Caki2 (cell line): ENCODE data around the gene SECISBP2L. TPM values are rescaled to one million over a fixed set of nuclear protein-coding genes. Genes with fewer than 3 reads are reported as not detected.
"Not testable (repeated sequence)": the region's sequence is repeated elsewhere in the genome, so short reads cannot be mapped to it uniquely, and the experiment has no call there.

Experiments used
- DNase-seq: peaks from one replicate; pipeline ENCODE4 v3.0.0-alpha.2; 2015; ENCODE audit warnings: low read depth
- in situ Hi-C: cut with HindIII; loops from 2 replicates; pipeline ENCODE4 v1.10.0; 2016; ENCODE audit warnings: low sequenced_read_pairs, low pct_unique_long_range_greater_than_20kb, mixed read lengths
- total RNA-seq: library from RNA; depleted of rRNA; stranded (reverse); fragments of >200 nt; shearing (Covaris generic); gene quantifications from 2 replicates; pipeline ENCODE4 v1.2.3, GENCODE V29; 2014; ENCODE audit warnings: low replicate concordance; rRNA removed

The SECISBP2L gene
- total RNA-seq, result 4.3 and 51.0 TPM in 2 replicates

DNA sequence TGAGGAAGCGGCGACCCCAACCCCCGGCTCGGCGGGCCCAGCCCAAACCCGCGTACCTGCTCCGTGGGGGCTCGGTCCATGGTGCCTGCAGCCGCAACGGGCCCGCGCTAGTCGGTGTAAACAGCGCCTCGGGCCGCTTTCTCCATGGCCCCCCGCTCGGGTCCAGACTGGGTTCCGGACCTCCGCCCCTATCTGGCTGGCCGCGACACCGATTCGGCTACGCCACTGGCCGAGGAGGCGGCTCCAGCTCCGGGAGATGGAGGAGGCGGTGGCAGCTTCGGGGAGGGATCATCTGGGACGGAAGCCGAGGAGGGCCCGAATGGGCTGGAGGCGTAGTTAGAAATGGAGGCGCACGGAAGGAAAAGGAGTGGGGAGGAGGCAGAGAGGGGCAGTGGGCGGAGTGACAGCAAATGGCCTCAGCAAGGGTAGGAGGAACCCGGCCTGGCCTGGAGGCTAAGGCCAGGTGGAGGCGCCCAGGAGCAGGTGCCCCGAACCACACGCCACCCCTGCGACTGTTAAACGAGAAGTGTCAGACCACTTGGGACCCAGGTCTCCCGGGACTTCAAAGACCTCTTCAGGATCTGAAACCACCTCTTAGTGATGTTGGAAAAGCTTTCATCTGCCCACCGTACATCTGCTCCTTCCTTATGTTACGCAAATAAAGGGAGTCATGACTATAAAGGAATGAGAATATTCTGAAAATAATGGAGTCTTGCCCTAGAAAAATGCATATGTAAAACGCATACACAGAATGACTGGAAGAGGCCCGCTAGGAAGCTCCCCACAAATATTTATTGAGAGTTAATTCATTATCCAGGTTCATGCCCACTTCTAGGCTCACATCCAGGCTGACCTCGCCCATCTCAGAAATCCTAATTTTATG is at the start of gene SECISBP2L:
SECISBP2L (minus strand) TSS at position 227 of the 883 bp plus-strand sequence; CDS start at position 80, 147 bp downstream.
- peak; percentile 96 for DNase-seq
- in situ Hi-C loops, result loop anchor here (25.0 kb wide), 1 partner anchor 91 kb away; no protein-coding TSS in a partner anchor

DNA sequence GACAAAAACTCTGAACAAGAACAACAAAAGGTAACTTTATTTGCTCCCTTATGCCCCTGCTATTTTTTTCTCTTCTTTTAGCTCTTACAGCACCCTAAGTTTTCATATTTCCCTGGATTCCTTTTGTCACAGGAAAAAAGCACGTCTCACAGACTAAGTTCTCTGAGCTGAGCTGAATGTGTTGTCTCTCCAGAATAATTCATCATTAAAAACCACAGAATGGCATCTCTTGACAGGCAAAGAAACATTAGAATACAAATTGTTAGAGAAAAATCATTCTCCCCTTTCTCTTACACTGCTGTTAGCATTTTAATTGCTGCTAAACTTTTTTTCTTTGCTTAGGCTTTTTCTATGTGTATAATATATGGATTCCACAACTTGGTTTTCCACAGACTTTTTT is 48.7 kb upstream of the SECISBP2L start:
- in situ Hi-C loops, result no loop called here
- DNase-seq, result no peak

DNA sequence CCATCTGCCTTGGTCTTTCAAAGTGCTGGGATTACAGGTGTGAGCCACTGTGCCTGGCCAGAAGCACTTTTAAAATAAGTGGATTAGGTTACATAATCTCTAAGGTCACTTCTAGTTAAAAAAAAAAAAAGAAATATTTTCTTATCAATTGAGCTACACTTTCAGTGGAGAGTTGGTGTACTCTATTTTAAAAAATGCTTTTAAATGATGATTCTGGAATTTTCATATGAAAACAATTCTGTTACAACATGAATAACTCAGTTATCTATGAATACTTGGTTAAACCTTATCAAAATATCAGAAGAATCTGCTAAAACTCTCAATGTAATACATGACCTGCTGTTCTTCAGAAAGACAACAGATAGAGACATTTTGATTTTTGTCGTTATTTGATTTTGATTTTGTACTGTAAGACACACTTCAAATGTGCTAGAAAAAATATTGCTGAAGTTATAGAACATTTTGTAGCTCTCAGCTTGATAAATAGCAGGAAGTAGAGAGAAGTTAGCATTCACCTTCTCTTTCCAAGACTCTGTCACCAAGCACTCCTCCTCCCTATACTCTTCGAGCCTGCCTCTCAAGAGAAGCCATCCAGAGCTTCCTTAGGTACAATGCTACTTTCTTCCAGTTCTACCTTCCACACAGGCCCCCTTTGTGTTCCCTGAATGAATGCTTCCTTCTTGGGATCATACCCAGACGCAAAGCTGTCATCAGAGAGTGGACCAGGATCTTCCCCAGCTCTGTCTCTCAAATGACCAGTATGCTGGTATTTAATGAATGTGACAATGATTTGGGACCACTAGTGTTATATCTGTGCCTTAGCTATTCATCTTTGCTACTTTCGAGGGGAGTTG is 47.2 kb upstream of the SECISBP2L start:
- DNase-seq, result no peak
- in situ Hi-C loops, result no loop called here

GRCh38 chr15:49088996-49089395 is 42.8 kb upstream of the SECISBP2L start:
- no peak for DNase-seq
- in situ Hi-C loops, result no loop called here

- no peak for DNase-seq
- in situ Hi-C loops, result no loop called here
Measured at GRCh38 chr15:49085696-49086459, 39.6 kb upstream of the SECISBP2L start.

DNA sequence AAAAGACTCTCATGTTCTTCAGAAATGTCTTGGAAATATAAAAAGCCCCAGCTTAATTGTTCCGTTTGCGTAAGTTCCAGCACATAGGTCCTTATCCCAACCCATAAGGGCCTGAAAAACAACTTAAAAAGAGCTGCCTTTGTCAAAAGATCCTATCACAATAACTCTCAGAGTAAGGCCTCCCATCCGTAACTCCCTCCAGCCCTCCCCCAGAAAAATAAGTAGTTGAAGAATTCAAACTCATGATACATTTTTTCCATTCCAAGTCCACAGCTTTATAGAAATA is 38.0 kb upstream of the SECISBP2L start:
- in situ Hi-C loops, result no loop called here
- DNase-seq, result no peak

DNA sequence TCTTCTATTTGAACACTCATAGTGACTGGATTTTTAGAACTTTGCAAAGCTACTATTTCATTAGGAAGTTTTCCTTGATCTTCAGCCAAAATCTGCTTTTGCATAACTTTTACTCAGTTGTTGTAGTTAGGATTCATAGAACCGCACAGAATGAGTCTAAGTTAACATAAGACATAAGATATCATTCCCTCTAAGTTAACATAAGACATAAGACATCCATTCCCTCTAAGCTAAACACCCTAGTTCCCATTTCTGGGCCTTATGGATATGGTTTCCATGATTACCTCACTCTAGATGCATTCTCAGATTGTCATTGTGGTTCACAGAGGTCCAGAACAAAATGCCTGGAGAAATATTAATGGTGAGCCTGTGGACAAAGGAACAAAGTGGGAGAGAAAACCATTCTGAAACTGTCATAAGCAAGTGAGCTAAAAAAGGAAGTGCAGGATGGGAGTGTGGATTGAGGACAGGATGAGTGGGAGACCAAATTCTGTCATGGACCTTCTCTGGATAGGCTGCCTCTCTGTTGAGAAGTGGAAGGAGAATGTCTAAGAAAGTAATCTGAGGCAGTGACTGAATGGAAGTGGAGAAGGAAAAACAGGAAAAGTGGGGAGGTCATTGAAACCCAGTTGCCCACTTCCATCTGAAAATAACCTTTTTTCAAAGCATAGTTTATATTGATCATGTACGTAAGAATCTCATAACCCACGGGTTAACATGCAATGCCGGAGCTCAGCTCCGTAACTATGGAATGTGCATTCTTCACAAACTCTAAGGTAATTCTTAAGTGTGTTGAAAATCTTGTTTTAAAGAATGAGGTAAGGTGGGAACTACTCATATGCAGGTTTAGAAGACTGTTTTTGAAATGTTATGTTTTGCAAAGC is 37.4 kb upstream of the SECISBP2L start:
- no peak for DNase-seq

DNA sequence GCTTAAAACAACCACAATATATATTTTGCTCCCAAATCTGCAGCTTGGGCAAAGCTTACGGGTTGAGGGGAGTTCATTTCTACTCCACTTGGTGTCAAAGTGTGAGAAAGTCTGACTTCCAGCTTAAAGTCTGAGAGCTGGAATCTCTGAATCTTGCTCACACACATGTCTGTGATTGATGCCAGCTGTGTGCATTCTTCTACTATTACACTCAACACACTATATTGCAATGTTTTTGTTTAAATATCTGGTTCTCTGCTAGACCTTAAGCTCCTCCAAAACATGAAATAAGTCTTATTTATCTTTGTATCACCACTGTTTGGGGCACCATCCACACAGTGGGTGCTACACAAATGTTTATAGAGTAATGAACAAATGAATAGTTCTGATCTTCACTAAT is 36.7 kb upstream of the SECISBP2L start:
- in situ Hi-C loops, result no loop called here
- DNase-seq, result no peak

More for the DNA sequence above, 37.4 kb upstream of the SECISBP2L start:
- in situ Hi-C loops, result no loop called here

DNA sequence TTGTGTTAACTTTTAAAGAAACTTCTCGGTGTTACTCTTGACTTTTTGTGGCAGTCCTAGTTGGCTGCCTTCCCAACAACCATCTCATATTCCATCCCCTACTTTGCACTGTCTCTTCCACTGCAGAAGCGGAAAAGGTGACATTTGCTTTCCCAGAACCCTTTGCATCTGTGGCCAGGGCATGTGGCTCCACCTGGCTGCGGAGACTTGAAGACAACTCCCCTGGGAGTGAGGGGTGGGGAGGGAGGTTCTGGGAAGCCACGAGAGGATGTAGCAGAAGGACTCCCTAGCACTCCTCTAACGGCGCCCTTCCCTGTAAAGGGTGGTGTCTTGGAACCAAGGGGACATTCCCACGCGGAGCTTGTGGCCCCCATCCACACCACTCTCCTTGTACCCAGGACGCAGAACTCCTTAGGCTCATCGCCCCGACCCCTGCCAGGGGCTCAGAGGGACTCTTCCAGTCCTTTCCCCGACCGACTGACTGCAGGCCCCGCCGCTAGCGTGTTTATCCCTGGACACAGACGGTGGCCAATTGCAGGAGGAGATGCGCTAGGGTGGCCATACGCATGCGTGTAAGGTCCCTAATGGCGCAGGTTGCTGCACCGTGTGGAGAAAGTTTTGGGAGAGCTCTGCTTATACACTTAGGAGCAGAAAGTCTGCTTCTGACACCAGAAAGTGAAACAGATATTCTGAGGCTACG is 33.2 kb upstream of the SECISBP2L start:
- in situ Hi-C loops, result no loop called here
- no peak for DNase-seq

DNA sequence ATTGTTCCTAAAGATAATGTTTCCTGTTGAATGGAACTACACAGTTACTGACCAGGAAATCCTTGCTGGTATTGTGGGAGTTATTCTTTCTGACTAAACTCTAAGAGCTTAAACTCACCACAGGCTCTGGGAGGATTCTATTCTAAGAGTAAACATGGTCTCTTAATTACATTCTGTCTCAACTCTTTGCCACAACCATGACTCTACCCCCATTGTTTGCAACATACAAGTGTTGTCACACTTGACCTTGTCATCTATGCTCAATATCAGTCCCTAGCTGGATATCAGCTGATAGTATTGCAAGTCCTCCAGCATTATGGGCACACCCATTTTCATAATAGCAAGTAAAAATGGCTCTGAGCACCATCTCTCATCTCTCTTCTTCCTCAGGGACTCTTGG is 29.6 kb upstream of the SECISBP2L start:
- in situ Hi-C loops, result no loop called here
- no peak for DNase-seq

- in situ Hi-C loops, DNase-seq: not testable (repeated sequence)
Measured at GRCh38 chr15:49074589-49075287, 28.5 kb upstream of the SECISBP2L start.

DNA sequence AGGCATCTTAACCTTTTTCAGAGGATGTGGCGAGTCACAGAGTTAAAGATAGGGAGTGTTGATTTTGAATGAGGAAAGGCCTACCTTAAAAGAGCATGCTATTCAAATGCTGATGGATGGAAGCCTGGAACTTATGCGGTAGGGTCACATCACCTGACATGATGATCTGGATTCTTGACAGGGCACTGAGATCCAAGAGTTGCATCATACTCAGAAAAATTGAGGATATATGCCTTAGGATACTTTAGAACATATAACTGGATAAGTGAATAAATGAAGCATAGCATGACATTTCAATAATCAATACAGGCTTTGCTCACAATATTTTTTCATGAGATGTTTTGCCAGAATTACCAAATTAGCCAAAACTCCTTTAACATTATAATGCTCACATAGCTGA is 20.1 kb upstream of the SECISBP2L start:
- in situ Hi-C loops, result no loop called here
- no peak for DNase-seq

- in situ Hi-C loops, result no loop called here
- no peak for DNase-seq
Measured at GRCh38 chr15:49064884-49065283, 18.6 kb upstream of the SECISBP2L start.

DNA sequence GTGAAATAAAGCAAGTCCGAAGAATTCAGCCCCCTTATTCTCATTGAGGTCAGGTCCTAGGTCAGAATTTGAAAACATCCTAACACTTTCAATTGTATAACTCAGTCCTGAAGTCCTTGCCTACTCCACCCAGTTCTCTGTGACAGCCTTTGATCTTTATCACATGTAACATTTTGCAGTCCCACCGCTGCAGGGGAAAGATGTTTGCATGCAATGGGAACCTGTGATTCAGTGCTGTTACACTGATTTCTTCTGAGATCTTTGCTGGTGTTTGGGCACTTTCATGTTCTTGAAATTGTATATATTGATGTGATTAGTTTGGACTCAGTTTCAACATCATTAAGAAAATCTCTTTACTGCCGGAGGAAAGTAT is 18.0 kb upstream of the SECISBP2L start:
- no peak for DNase-seq
- in situ Hi-C loops, result no loop called here

GRCh38 chr15:49063402-49064280 is 17.4 kb upstream of the SECISBP2L start:
- in situ Hi-C loops, result no loop called here
- no peak for DNase-seq

GRCh38 chr15:49062900-49063299 is 16.7 kb upstream of the SECISBP2L start:
- DNase-seq, result no peak
- in situ Hi-C loops, result no loop called here
